OCI-LY1 (cell line): Measurements from ENCODE around the gene CLEC16A.

ENCODE experiments used
- EZH2 ChIP-seq: fragments of 200-600 bp; sonication (generic), shearing (Covaris generic); IDR thresholded peaks from 2 replicates; pipeline ENCODE4 v1.8.0; 2017; ENCODE audit warnings: borderline replicate concordance, mixed run types, mild to moderate bottlenecking, antibody characterized with exemption, low read length, moderate library complexity, mixed read lengths
- TF ChIP-seq, protein P1 (sequence below): fragments of 200-600 bp; sonication (generic), shearing (Covaris generic); IDR thresholded peaks from 2 replicates; pipeline ENCODE4 v1.5.1; 2017; ENCODE audit warnings: mild to moderate bottlenecking, antibody characterized with exemption, low read length, moderate library complexity, mixed read lengths

DNA sequence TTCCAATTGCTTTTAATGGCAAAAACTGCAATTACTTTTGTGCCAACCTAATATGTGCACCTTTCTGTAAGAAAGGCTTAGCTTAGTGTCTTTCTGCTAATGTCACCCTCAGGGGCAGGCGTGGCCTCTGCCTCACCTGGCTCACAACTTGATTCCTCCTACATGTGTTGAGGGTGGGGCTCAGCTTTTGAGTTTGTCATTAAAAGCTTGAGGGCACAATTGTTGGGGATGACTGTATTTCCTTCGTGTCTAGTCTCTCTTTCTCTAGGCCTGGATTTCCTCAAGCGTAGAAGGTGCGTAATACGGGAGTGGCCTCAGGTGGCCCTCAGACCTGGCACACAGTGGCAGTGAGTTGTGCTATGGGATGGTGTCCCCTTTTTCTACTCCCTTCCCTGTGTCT is 94.4 kb downstream of the CLEC16A start:
- TF ChIP-seq, protein P1, sequence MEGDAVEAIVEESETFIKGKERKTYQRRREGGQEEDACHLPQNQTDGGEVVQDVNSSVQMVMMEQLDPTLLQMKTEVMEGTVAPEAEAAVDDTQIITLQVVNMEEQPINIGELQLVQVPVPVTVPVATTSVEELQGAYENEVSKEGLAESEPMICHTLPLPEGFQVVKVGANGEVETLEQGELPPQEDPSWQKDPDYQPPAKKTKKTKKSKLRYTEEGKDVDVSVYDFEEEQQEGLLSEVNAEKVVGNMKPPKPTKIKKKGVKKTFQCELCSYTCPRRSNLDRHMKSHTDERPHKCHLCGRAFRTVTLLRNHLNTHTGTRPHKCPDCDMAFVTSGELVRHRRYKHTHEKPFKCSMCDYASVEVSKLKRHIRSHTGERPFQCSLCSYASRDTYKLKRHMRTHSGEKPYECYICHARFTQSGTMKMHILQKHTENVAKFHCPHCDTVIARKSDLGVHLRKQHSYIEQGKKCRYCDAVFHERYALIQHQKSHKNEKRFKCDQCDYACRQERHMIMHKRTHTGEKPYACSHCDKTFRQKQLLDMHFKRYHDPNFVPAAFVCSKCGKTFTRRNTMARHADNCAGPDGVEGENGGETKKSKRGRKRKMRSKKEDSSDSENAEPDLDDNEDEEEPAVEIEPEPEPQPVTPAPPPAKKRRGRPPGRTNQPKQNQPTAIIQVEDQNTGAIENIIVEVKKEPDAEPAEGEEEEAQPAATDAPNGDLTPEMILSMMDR, result no peak
- no peak for TF ChIP-seq EZH2
